ENCODE results near the gene RGL3. TPM values are rescaled to one million over a fixed set of nuclear protein-coding genes. Genes with fewer than 3 reads are reported as not detected.
A peak's percentile ranks its signal among the peaks of the same experiment; 100 is the strongest.
"Not testable (repeated sequence)": the region's sequence is repeated elsewhere in the genome, so short reads cannot be mapped to it uniquely, and the experiment has no call there.

Gene RGL3
- total RNA-seq, 1 experiment from 2014 or later = not detected

- H3K9me3 Mint-ChIP-seq (ENCODE audit: unreplicated experiment) = no peaks in the 10 kb centered on the region
- DNase-seq (ENCODE audit: unreplicated experiment) = no peak
- ChIA-PET CTCF (interaction anchor here (0.5 to 1.5 kb wide), 5 partner anchors 8 to 153 kb away, joined by 3 to 8 read pairs (median 4); no protein-coding TSS in a partner anchor), POLR2A (interaction anchor here (0.6 to 1.7 kb wide), 15 partner anchors 11 to 640 kb away, joined by 3 to 12 read pairs (median 3); partner anchors contain the start of genes CCDC159, ELOF1, LDLR and SWSAP1)
- H3K36me3 Mint-ChIP-seq (ENCODE audit: insufficient read depth, unreplicated experiment) = peaks cover 30% of the 10 kb centered on the region
- BruUV-seq (replicated peaks) = no TSS peak
- H3K4me1 Mint-ChIP-seq (ENCODE audit: insufficient read depth, unreplicated experiment) = no peaks in the 10 kb centered on the region
- TF ChIP-seq CTCF (IDR thresholded peaks at IDR 0.05; ENCODE audit: unreplicated experiment) = no peak
- H3K27me3 Mint-ChIP-seq (ENCODE audit: insufficient read depth, unreplicated experiment) = no peaks in the 10 kb centered on the region
- peak overlapping the region; percentile 100 for H3K4me3 Mint-ChIP-seq (ENCODE audit: unreplicated experiment)
- H3K27ac Mint-ChIP-seq (ENCODE audit: low read depth, unreplicated experiment) = peak overlapping the region; percentile 96
- intact Hi-C loops (cut with micrococcal nuclease) = loop anchor here (2.0 kb wide), 1 partner anchor 54 kb away; no protein-coding TSS in a partner anchor
Observed at GRCh38 chr19:11434703-11435056, 15.6 kb upstream of the RGL3 start.

- H3K4me3 Mint-ChIP-seq (ENCODE audit: unreplicated experiment); CTCF ChIA-PET; H3K27me3 Mint-ChIP-seq (ENCODE audit: insufficient read depth, unreplicated experiment); DNase-seq (ENCODE audit: unreplicated experiment); BruUV-seq (replicated peaks); H3K4me1 Mint-ChIP-seq (ENCODE audit: insufficient read depth, unreplicated experiment); H3K9me3 Mint-ChIP-seq (ENCODE audit: unreplicated experiment); intact Hi-C loops (cut with micrococcal nuclease); H3K27ac Mint-ChIP-seq (ENCODE audit: low read depth, unreplicated experiment); POLR2A ChIA-PET: not testable (repeated sequence)
- peaks cover 23% of the 10 kb centered on the region for H3K36me3 Mint-ChIP-seq (ENCODE audit: insufficient read depth, unreplicated experiment)
Observed at GRCh38 chr19:11433526-11433925, 14.4 kb upstream of the RGL3 start.

GRCh38 chr19:11426656-11427055 lies 7.5 kb upstream of the RGL3 start:
- no TSS peak for BruUV-seq (replicated peaks)
- ChIA-PET POLR2A (no interaction called here), CTCF (interaction anchor here (0.7 to 1.0 kb wide), 2 partner anchors 9 to 608 kb away, joined by 3 to 4 read pairs; partner anchors contain the start of genes ODAD3 and PRKCSH)

GRCh38 chr19:11425719-11426457 lies 6.8 kb upstream of the RGL3 start:
- H3K4me3 Mint-ChIP-seq (ENCODE audit: unreplicated experiment) = no peak overlapping the region
- H3K4me1 Mint-ChIP-seq (ENCODE audit: insufficient read depth, unreplicated experiment) = no peaks in the 10 kb centered on the region
- ChIA-PET POLR2A (no interaction called here), CTCF (interaction anchor here (0.5 to 1.0 kb wide), 3 partner anchors 10 to 607 kb away, joined by 3 to 5 read pairs (median 4); partner anchors contain the start of genes ODAD3 and PRKCSH)
- DNase-seq (ENCODE audit: unreplicated experiment) = no peak
- BruUV-seq (replicated peaks) = no TSS peak
- intact Hi-C loops (cut with micrococcal nuclease) = no loop called here
- no peak for TF ChIP-seq CTCF (IDR thresholded peaks at IDR 0.05; ENCODE audit: unreplicated experiment)
- no peaks in the 10 kb centered on the region for H3K9me3 Mint-ChIP-seq (ENCODE audit: unreplicated experiment)
- no peaks in the 10 kb centered on the region for H3K36me3 Mint-ChIP-seq (ENCODE audit: insufficient read depth, unreplicated experiment)
- no peak overlapping the region for H3K27ac Mint-ChIP-seq (ENCODE audit: low read depth, unreplicated experiment)
- H3K27me3 Mint-ChIP-seq (ENCODE audit: insufficient read depth, unreplicated experiment) = peaks cover 11% of the 10 kb centered on the region

More at GRCh38 chr19:11426656-11427055, 7.5 kb upstream of the RGL3 start:
- Mint-ChIP-seq H3K9me3 (ENCODE audit: unreplicated experiment) (no peaks in the 10 kb centered on the region), H3K27me3 (ENCODE audit: insufficient read depth, unreplicated experiment) (peaks cover 11% of the 10 kb centered on the region), H3K4me1 (ENCODE audit: insufficient read depth, unreplicated experiment) (no peaks in the 10 kb centered on the region), H3K4me3 (ENCODE audit: unreplicated experiment) (no peak overlapping the region), H3K27ac (ENCODE audit: low read depth, unreplicated experiment) (no peak overlapping the region), H3K36me3 (ENCODE audit: insufficient read depth, unreplicated experiment) (no peaks in the 10 kb centered on the region)
- no peak for TF ChIP-seq CTCF (IDR thresholded peaks at IDR 0.05; ENCODE audit: unreplicated experiment)
- intact Hi-C loops (cut with micrococcal nuclease) = no loop called here
- no peak for DNase-seq (ENCODE audit: unreplicated experiment)

All from MCF 10A (cell line).